ENCODE data around the gene UBL4B.

GRCh38 chr1:110088739-110089316 is 23.4 kb upstream of the UBL4B start:
- TF ChIP-seq CTCF (conservative IDR thresholded peaks at IDR 0.05; ENCODE audit: low read length): no peak
- no peak for TF ChIP-seq EZH2phosphoT487 (IDR thresholded peaks at IDR 0.05; ENCODE audit: borderline replicate concordance, low read depth, low read length)

All from OCI-LY7 (cell line).